DOHH2 (cell line): Measurements from ENCODE around the gene TLX2.

Experiments used
- H3F3A ChIP-seq: fragments of 200-600 bp; sonication (generic), shearing (Covaris generic); 2 replicates; pipeline ENCODE4 v1.6.0; 2016; ENCODE audit warnings: antibody characterized with exemption, mild to moderate bottlenecking; ENCODE audit not compliant: control insufficient read depth, insufficient read depth
- H3K27ac ChIP-seq: fragments of 200-600 bp; sonication (generic); 2 replicates; pipeline ENCODE4 v1.5.1; 2014; ENCODE audit warnings: low read depth, mild to moderate bottlenecking, low read length, moderate library complexity
- H3K27me3 ChIP-seq: fragments of 200-600 bp; sonication (generic); 2 replicates; pipeline ENCODE4 v1.6.1; 2014; ENCODE audit warnings: mild to moderate bottlenecking, low read length, mixed read lengths; ENCODE audit not compliant: control insufficient read depth
- H3K36me3 ChIP-seq: fragments of 200-600 bp; sonication (generic); 2 replicates; pipeline ENCODE4 v1.6.1; 2014; ENCODE audit warnings: mild to moderate bottlenecking, low read length, moderate library complexity, mixed read lengths; ENCODE audit not compliant: control insufficient read depth
- H3K4me1 ChIP-seq: fragments of 200-600 bp; sonication (generic); 2 replicates; pipeline ENCODE4 v1.6.1; 2014; ENCODE audit warnings: mild to moderate bottlenecking, low read length, mixed read lengths; ENCODE audit not compliant: control insufficient read depth
- H3K4me2 ChIP-seq: fragments of 200-600 bp; sonication (generic); 2 replicates; pipeline ENCODE4 v1.6.0; 2014; ENCODE audit warnings: mild to moderate bottlenecking, low read length, moderate library complexity
- H3K4me3 ChIP-seq: fragments of 200-600 bp; sonication (generic); 2 replicates; pipeline ENCODE4 v1.5.1; 2014; ENCODE audit warnings: mild to moderate bottlenecking, low read length, mixed read lengths
- H3K79me2 ChIP-seq: fragments of 200-600 bp; sonication (generic); 2 replicates; pipeline ENCODE4 v1.6.1; 2014; ENCODE audit warnings: mild to moderate bottlenecking, low read length, mixed read lengths; ENCODE audit not compliant: control insufficient read depth
- H3K9me2 ChIP-seq: fragments of 200-600 bp; sonication (generic); replicated peaks from 2 replicates; pipeline ENCODE4 v1.6.1; 2014; ENCODE audit warnings: mild to moderate bottlenecking, low read length, mixed read lengths; ENCODE audit not compliant: control insufficient read depth
- H3K9me3 ChIP-seq: fragments of 200-600 bp; sonication (generic); 2 replicates; pipeline ENCODE4 v1.6.1; 2014; ENCODE audit warnings: antibody characterized with exemption, low read length, mixed read lengths; ENCODE audit not compliant: control insufficient read depth, insufficient read depth
- H4K20me1 ChIP-seq: fragments of 200-600 bp; sonication (generic); 2 replicates; pipeline ENCODE4 v1.6.0; 2014; ENCODE audit warnings: low read depth, mild to moderate bottlenecking, antibody characterized with exemption, low read length, moderate library complexity; ENCODE audit not compliant: control insufficient read depth, insufficient read depth
- EZH2phosphoT487 ChIP-seq: fragments of 200-600 bp; sonication (generic); IDR thresholded peaks from 2 replicates; pipeline ENCODE4 v1.6.1; 2017; ENCODE audit warnings: borderline replicate concordance, mild to moderate bottlenecking, antibody characterized with exemption, low read length, moderate library complexity, mixed read lengths
- TF ChIP-seq, protein P1 (sequence below): fragments of 200-600 bp; sonication (generic); IDR thresholded peaks from one replicate; pipeline ENCODE4 v1.5.1; 2014; ENCODE audit warnings: antibody characterized with exemption, mild to moderate bottlenecking, low read depth, low read length; ENCODE audit not compliant: poor library complexity, severe bottlenecking

The TLX2 gene

DNA sequence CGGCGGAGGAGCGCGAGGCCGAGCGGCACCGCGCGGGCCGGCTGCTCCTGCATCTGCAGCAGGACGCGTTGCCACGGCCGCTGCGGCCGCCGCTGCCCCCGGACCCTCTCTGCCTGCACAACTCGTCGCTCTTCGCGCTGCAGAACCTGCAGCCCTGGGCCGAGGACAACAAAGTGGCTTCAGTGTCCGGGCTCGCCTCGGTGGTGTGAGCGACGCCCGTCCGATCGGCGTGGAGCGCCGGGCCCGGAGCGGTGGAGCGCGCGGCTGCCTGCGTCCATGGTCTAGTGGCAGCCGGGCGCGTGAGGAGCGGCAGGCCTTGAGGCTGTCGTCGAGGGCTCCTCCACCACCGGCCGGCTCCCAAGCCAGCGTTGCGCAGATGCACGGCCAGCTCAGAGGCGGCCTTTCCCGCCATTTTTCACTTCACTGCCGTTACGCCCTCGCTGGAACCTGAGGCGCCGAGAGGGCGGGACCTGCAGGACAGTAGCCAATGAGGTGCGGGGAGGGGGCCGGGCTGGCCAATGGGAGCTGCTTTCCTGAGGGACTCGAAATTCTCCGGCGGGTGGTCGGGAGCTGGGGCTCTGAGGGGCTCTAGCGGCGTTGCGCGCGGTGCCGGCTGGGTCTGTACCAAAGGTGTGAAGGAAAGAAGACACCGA, 1.9 kb downstream of the TLX2 start:
- no peaks in the 10 kb centered on the region for H4K20me1 ChIP-seq
- H3K36me3 ChIP-seq: no peaks in the 10 kb centered on the region
- no peak overlapping the region for H3K4me2 ChIP-seq
- no peak overlapping the region for H3K27ac ChIP-seq
- H3K27me3 ChIP-seq: peaks cover 50% of the 10 kb centered on the region
- no peak overlapping the region for H3K4me3 ChIP-seq
- TF ChIP-seq, protein P1, sequence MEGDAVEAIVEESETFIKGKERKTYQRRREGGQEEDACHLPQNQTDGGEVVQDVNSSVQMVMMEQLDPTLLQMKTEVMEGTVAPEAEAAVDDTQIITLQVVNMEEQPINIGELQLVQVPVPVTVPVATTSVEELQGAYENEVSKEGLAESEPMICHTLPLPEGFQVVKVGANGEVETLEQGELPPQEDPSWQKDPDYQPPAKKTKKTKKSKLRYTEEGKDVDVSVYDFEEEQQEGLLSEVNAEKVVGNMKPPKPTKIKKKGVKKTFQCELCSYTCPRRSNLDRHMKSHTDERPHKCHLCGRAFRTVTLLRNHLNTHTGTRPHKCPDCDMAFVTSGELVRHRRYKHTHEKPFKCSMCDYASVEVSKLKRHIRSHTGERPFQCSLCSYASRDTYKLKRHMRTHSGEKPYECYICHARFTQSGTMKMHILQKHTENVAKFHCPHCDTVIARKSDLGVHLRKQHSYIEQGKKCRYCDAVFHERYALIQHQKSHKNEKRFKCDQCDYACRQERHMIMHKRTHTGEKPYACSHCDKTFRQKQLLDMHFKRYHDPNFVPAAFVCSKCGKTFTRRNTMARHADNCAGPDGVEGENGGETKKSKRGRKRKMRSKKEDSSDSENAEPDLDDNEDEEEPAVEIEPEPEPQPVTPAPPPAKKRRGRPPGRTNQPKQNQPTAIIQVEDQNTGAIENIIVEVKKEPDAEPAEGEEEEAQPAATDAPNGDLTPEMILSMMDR: no peak
- TF ChIP-seq EZH2phosphoT487: no peak
- H3K4me1 ChIP-seq: peaks cover 11% of the 10 kb centered on the region; the same call in 1 of the 2 replicates
- H3K9me3 ChIP-seq: no peaks in the 10 kb centered on the region
- H3F3A ChIP-seq: no peaks in the 10 kb centered on the region
- H3K79me2 ChIP-seq: no peaks in the 10 kb centered on the region
- no peaks in the 10 kb centered on the region for H3K9me2 ChIP-seq

DNA sequence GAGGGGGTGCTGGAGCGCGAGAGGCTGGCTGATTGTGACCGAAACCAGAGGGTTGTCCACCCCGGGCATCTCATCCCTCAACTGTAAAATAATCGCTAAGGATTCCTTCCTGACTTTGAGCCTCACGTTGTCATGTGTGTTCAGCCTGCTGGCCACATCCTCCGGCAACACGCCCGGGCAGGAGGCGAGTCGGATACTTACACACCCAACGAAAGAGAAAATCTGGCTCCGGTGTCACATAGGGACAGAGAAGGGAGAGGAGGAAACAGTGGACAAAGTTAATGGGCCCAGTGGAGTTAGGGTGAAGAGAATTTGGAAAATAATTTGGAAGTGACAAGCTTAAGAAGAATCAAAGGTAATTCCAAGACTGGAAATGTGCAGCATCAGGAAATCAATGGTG, 2.4 kb downstream of the TLX2 start:
- Histone ChIP-seq H3K4me1 (peaks cover 11% of the 10 kb centered on the region; the same call in 1 of the 2 replicates), H3K27me3 (peaks cover 45% of the 10 kb centered on the region), H3K9me3 (no peaks in the 10 kb centered on the region), H3K4me3 (no peak overlapping the region), H3K9me2 (no peaks in the 10 kb centered on the region), H3K79me2 (no peaks in the 10 kb centered on the region), H3K27ac (no peak overlapping the region), H3K36me3 (no peaks in the 10 kb centered on the region), H4K20me1 (no peaks in the 10 kb centered on the region), H3K4me2 (no peak overlapping the region), H3F3A (no peaks in the 10 kb centered on the region)
- TF ChIP-seq EZH2phosphoT487: no peak
- TF ChIP-seq, protein P1: no peak

DNA sequence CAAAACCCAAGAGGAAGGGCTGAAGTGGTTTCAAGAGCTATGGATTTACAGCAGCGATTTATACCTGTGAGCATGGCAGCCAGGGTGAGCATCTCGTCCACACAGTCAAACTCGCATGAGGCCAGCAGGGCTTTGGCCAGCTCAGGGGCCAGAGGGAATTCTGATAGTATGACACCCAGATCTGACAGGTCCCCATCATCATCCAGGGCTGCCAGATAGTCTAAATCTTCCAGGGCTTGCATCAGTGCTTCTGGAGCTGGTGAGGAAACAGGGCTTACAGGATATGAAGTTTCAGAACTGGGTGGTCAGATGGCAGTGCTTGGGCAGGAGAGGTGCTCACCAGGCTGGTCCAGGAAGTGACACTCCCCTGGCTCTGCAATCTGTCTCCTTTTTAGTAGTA, 8.3 kb downstream of the TLX2 start:
- no peak overlapping the region for H3K4me2 ChIP-seq
- TF ChIP-seq EZH2phosphoT487: no peak
- TF ChIP-seq, protein P1: no peak
- H3K36me3 ChIP-seq: peaks cover 26% of the 10 kb centered on the region
- H3K79me2 ChIP-seq: peaks cover 8% of the 10 kb centered on the region
- peaks cover 10% of the 10 kb centered on the region for H3K27me3 ChIP-seq
- H3K9me3 ChIP-seq: no peaks in the 10 kb centered on the region
- peaks cover 15% of the 10 kb centered on the region for H3K4me1 ChIP-seq
- H3K27ac ChIP-seq: no peak overlapping the region
- H4K20me1 ChIP-seq: no peaks in the 10 kb centered on the region
- H3K4me3 ChIP-seq: no peak overlapping the region
- H3F3A ChIP-seq: peaks cover 4% of the 10 kb centered on the region
- H3K9me2 ChIP-seq: no peaks in the 10 kb centered on the region
